Measurements from ENCODE around the gene ACOT7. TPM values are rescaled to one million over a fixed set of nuclear protein-coding genes. Genes with fewer than 3 reads are reported as not detected.
"Not testable (repeated sequence)": the region's sequence is repeated elsewhere in the genome, so short reads cannot be mapped to it uniquely, and the experiment has no call there.

The ACOT7 gene
- total RNA-seq, 4 donors from 2014 or later = 15.0 to 38.7 (median 28.6) TPM

- no peak for DNase-seq (ENCODE audit: extremely low spot score)
- Histone ChIP-seq H3K27ac (replicated peaks in 1 of 4) (no peak overlapping the region), H3K9me3 (no peaks in the 10 kb centered on the region), H3K36me3 (no peaks in the 10 kb centered on the region), H3K4me3 (no peak overlapping the region), H3K27me3 (no peaks in the 10 kb centered on the region), H3K4me1 (no peaks in the 10 kb centered on the region)
- TF ChIP-seq, protein P1, sequence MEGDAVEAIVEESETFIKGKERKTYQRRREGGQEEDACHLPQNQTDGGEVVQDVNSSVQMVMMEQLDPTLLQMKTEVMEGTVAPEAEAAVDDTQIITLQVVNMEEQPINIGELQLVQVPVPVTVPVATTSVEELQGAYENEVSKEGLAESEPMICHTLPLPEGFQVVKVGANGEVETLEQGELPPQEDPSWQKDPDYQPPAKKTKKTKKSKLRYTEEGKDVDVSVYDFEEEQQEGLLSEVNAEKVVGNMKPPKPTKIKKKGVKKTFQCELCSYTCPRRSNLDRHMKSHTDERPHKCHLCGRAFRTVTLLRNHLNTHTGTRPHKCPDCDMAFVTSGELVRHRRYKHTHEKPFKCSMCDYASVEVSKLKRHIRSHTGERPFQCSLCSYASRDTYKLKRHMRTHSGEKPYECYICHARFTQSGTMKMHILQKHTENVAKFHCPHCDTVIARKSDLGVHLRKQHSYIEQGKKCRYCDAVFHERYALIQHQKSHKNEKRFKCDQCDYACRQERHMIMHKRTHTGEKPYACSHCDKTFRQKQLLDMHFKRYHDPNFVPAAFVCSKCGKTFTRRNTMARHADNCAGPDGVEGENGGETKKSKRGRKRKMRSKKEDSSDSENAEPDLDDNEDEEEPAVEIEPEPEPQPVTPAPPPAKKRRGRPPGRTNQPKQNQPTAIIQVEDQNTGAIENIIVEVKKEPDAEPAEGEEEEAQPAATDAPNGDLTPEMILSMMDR (IDR thresholded peaks at IDR 0.05) = no peak
- TF ChIP-seq POLR2A (IDR thresholded peaks at IDR 0.05; ENCODE audit: low read depth) (no peak), POLR2AphosphoS5 (IDR thresholded peaks at IDR 0.05) (no peak), EP300 (IDR thresholded peaks at IDR 0.05) (no peak)
- intact Hi-C loops (cut with DNase I) = no loop called here
- 91% methylated on average over 13 of the region's 13 CpGs for WGBS
Measured at GRCh38 chr1:6308449-6308848, 85.1 kb downstream of the ACOT7 start.

- H3K9me3 ChIP-seq; H3K36me3 ChIP-seq; DNase-seq (ENCODE audit: extremely low spot score); H3K4me3 ChIP-seq; H3K27me3 ChIP-seq; H3K27ac ChIP-seq (replicated peaks in 1 of 4); intact Hi-C loops (cut with DNase I); H3K4me1 ChIP-seq: not testable (repeated sequence)
- 91% methylated on average over 7 of the region's 7 CpGs for WGBS
Measured at GRCh38 chr1:6307682-6308081, 85.9 kb downstream of the ACOT7 start.

DNA sequence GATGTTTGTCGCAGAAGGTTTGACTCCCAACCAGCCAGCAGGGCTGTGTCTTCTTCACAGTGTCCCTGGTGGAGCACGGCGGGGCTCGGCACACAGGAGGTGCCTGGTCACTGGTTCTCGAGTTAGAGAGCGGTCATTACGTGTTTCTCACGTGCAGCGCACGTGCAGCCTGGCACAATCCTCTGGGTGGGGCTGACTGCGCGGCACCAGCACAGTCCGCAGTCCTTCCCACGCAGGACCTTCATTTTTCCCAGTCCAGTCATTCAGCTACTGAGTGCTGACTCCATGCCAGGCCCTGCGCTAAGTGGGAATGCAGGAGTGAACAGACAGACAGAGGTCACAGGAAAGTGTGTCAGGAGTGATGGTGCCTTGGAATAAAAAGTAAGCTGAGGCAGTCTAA is 86.5 kb downstream of the ACOT7 start:
- intact Hi-C loops (cut with DNase I) = no loop called here
- no peak overlapping the region for H3K27ac ChIP-seq (replicated peaks in 1 of 4)
- 95% methylated on average over 12 of the region's 15 CpGs for WGBS
- H3K36me3 ChIP-seq = no peaks in the 10 kb centered on the region
- H3K27me3 ChIP-seq = no peaks in the 10 kb centered on the region
- H3K4me1 ChIP-seq = no peaks in the 10 kb centered on the region
- TF ChIP-seq POLR2AphosphoS5 (IDR thresholded peaks at IDR 0.05) (no peak), EP300 (IDR thresholded peaks at IDR 0.05) (no peak), POLR2A (IDR thresholded peaks at IDR 0.05; ENCODE audit: low read depth) (no peak)
- TF ChIP-seq, protein P1 (IDR thresholded peaks at IDR 0.05) = no peak
- DNase-seq (ENCODE audit: extremely low spot score) = no peak
- H3K9me3 ChIP-seq = no peaks in the 10 kb centered on the region
- no peak overlapping the region for H3K4me3 ChIP-seq

GRCh38 chr1:6303397-6304012 is 90.1 kb downstream of the ACOT7 start:
- H3K27me3 ChIP-seq = no peaks in the 10 kb centered on the region
- no peaks in the 10 kb centered on the region for H3K36me3 ChIP-seq

GRCh38 chr1:6302568-6302967 is 91.0 kb downstream of the ACOT7 start:
- TF ChIP-seq POLR2A (IDR thresholded peaks at IDR 0.05; ENCODE audit: low read depth) (no peak), EP300 (IDR thresholded peaks at IDR 0.05) (no peak), POLR2AphosphoS5 (IDR thresholded peaks at IDR 0.05) (no peak)
- TF ChIP-seq, protein P1 (IDR thresholded peaks at IDR 0.05) = no peak
- Histone ChIP-seq H3K4me3 (no peak overlapping the region), H3K36me3 (no peaks in the 10 kb centered on the region), H3K27ac (replicated peaks in 1 of 4) (no peak overlapping the region), H3K9me3 (no peaks in the 10 kb centered on the region), H3K27me3 (no peaks in the 10 kb centered on the region), H3K4me1 (no peaks in the 10 kb centered on the region)
- 87% methylated on average over 7 of the region's 7 CpGs for WGBS
- no peak for DNase-seq (ENCODE audit: extremely low spot score)
- intact Hi-C loops (cut with DNase I) = no loop called here

More at GRCh38 chr1:6303397-6304012, 90.1 kb downstream of the ACOT7 start:
- intact Hi-C loops (cut with DNase I) = no loop called here
- DNase-seq (ENCODE audit: extremely low spot score) = no peak
- no peaks in the 10 kb centered on the region for H3K4me1 ChIP-seq
- WGBS = 88% methylated on average over 15 of the region's 15 CpGs
- no peaks in the 10 kb centered on the region for H3K9me3 ChIP-seq
- H3K4me3 ChIP-seq = no peak overlapping the region
- H3K27ac ChIP-seq (replicated peaks in 1 of 4) = no peak overlapping the region
- TF ChIP-seq POLR2AphosphoS5 (IDR thresholded peaks at IDR 0.05) (no peak), EP300 (IDR thresholded peaks at IDR 0.05) (no peak), POLR2A (IDR thresholded peaks at IDR 0.05; ENCODE audit: low read depth) (no peak)
- TF ChIP-seq, protein P1 (IDR thresholded peaks at IDR 0.05) = no peak

All from esophagus muscularis mucosa (tissue), 4 donors.